SH-SY5Y (cell line): ENCODE results near the gene SPTBN4.

Experiments
- GATA2 ChIP-seq: IDR thresholded peaks from 2 replicates; pipeline ENCODE4 v1.6.1; 2011; ENCODE audit warnings: mild to moderate bottlenecking, low read depth, low read length
- GATA3 ChIP-seq: IDR thresholded peaks from 2 replicates; pipeline ENCODE4 v1.6.1; 2011; ENCODE audit warnings: low read depth, mild to moderate bottlenecking, low read length, moderate library complexity

DNA sequence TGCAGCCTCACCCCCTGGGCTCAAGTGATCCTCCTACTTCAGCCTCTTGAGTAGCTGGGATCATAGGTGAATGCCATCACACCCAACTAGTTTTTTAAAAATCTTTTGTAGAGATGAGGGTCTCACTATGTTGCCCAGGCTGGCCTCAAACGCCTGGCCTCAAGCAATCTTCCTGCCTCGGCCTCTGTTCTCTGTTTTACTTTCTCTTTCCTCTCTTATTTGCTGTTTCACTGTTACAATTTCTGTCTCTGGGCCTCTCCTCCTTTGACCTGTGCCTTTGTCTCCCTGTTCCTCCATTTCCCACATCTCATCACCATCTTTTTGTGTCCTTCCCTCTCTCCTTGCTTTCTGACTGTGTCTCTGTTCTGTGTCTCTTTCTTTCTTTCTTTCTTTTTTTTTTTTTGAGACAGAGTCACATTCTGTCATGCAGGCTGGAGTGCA is 119.2 kb downstream of the SPTBN4 start:
- TF ChIP-seq GATA2 (no peak), GATA3 (no peak)
